ENCODE measurements around the gene ISCA1.

The ISCA1 gene

DNA sequence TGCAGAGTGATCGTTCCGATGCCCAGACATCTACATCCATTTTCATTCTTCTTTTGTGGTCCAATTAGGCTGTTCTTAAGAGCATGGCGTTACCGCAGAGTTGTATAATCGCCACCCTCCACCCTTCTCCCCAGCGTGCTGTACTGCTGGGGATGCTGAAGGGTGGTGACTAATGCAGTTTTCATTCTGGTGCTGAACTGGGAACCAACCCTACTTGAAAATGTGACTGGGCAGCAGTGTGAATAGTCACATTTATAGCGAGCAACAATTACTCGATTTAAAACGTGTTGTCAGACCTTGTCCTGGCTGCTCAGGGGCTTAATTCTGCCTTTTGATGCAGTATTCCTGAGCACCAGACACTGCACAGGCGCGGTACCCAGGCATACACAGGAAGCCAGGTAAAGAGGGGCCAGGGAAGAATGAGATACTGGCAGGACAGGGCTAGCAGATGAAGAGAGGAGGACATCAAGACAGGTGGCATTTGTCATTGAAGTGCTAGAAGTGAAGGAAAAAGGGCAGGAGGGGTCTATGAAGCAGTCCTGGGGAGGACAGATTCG, 719 bp upstream of the ISCA1 start:
- DNase-seq = peak; percentile 72

DNA sequence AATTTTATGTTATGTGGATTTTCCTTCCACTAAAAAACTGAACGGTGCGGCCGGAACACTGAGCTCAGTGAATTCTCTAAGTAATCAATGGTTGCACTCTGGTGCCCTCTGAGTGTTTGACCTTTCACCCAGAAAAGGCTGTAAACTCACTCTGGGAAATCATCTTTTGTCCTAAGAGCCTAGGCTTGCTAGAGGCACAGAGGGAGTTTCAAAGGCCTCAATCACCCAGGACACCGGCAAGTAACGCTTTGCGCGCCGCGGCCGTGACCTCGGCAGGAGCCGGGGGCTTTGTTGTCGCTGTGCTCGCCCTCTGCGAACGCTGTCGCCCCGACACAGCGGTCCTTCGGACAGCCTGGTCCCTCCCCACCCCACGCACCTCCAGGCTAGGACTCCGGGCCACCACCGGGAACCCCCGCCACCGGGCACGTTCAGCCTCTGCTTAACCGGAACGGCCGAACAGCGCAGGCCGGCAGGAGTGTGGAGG, 703 bp downstream of the ISCA1 start:
- peak; percentile 5 for DNase-seq

- DNase-seq = no peak
These were observed 1.8 kb downstream of the ISCA1 start for GRCh38 chr9:86280580-86280979.

DNA sequence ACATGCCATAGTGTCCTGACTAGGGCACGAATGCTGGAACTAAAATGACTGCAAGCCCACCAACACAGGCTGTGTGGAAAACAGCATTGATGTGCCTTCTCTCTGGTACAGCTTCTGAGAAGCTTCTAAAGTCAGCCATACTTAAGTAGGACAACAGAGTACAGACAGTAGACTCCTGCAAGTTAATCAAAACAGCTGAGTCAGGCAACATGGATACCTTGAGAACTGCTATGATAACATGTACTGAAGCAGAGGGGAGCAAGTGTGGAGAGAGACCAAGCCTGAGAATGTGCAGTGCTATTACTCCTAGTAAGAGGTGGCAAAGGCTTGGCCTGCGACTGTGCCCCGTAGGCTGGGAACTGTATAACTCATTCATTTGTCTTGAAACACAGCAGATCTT, 2.5 kb downstream of the ISCA1 start:
- no peak for DNase-seq

DNA sequence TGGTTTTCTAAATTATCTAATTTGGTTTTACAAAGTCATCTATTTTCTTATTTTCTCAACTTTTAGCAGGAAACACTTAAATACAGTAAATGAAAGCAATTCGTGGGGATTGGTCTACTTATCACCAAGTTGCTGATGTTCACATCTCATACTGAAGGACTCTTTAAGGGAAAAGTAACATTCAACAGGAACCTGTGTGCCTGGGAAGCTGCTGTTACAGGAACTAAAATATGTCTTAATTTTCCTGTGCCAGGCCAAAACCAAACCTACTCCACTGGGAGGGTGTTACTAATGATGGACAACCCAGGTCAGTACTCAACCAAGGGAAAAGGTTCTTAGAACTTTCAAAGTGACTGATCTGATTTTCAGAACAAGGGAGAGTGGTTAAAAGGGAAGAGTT, 5.3 kb downstream of the ISCA1 start:
- DNase-seq = no peak

DNA sequence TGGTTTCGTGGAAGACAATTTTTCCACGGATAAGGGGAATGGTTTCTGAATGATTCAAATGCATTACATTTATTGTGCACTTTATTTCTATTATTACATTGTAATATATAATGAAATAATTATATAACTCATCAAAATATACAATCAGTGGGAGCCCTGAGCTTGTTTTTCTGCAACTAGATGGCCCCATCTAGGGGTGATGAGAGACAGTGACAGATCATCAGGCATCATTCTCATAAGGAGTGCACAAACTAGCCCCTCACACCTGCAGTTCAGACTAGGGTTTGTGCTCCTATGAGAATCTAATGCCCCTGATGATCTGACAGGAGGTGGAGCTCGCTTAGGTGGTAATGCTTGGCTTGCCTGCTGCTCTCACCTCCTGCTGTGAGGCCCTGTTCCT, 6.4 kb downstream of the ISCA1 start:
- DNase-seq = no peak

DNA sequence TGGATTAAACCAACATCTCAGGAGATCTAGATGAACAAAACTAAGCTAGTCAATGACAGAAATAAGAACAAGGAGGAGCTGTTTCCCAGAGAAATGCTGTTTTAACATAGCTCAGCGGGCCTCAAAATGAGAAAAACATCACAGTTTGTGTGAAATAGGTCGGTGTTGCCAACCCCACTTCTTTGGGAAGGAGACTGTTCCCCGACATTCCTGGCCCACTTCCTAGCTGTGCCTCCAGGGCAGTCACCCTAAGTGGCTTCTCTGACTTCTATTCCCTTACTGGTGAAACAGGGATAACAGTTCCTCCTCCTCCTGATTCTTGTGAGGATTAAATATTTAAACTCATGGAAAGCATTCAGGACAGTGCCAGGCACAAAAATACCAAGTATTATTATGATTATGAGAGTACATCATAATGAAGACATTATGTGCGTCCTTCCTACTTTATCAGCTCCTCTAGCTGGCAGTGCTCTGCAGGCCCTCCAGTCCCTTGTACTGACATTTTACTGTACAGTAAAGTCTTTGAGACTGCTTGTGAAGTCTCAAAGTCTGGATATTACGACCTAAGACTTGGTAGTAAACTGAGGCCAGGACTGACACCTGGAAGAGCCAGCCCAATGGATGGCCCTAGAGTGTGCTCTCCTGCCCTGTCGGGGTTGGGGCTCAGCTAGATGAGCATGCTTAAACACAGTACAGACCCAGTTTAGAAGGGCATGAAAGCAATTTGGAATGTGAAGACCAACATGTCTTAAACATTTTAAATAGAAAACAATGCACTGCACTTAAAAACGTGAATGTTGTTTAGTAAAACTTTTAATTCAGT, 7.3 kb downstream of the ISCA1 start:
- DNase-seq = no peak

GRCh38 chr9:86272221-86272620, 10.1 kb downstream of the ISCA1 start:
- no peak for DNase-seq

- DNase-seq = no peak
These were observed 18.5 kb downstream of the ISCA1 start for GRCh38 chr9:86263876-86264275.

DNA sequence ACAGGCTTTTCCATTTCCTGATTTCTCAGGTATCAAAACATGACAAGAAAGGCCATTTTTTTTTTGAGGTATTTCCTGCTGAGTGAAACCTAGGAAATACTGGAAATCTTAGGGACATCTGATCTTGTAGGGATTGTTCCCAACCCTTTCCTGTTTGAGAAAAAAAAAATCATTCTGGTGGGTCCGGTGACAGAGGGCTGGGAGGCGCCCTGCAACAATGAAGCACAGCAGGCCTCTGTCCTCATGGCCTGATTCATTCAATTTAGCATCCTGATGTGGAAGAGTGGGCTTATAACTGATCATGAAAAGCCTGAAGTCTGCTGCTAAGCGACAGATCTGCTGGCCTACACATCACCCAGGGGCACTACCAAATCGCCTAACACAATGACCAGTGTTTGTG, 19.8 kb downstream of the ISCA1 start:
- DNase-seq = no peak

- DNase-seq = no peak
These were observed 22.8 kb downstream of the ISCA1 start, which contains the start of gene C9orf153 for GRCh38 chr9:86259557-86259956. TSS of gene C9orf153 (minus strand) at chr9:86259657. CDS start at chr9:86229603, 30,054 bp downstream.

- DNase-seq = no peak
These were observed 24.9 kb downstream of the ISCA1 start for GRCh38 chr9:86257391-86257790.

DNA sequence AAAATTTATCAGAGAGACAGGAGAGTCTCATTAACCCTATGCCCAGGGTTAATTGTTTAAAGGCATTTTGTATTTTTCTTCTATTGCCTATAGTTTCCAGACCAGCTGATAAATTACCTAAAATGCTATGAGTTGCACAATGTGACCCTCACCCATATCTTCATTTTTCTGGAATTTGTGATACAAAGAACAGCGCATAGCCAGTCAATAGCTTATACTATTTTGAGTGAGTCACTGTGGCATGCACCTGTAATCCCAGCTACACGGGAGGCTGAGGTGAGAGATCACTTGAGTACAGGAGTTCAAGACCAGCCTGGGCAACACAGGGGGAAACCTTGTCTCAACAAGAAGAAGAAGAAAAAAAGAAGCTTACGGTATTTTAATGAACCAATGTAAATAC, 25.7 kb downstream of the ISCA1 start:
- DNase-seq = no peak

GRCh38 chr9:86253577-86253976, 28.8 kb downstream of the ISCA1 start:
- DNase-seq = no peak

DNA sequence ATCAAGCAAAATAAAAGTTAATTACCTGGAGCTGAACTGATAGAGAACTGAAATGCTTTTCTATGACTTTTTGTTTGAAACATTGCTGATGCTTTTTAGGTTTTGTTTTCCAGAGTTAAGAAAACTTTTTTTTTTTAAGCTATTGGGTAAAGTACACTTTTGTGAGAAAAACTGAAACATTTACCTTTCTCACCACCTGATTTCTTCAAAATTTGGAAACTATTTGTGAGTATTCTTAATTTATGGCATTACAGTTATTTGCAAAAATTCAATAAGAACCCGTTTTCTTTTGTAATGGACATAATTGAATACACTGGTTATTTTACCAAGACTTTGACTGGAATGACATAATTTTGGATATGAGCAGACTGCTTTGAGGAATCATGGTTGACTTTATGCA, 29.5 kb downstream of the ISCA1 start:
- no peak for DNase-seq

- no peak for DNase-seq
These were observed 32.2 kb downstream of the ISCA1 start for GRCh38 chr9:86250123-86250522.

DNA sequence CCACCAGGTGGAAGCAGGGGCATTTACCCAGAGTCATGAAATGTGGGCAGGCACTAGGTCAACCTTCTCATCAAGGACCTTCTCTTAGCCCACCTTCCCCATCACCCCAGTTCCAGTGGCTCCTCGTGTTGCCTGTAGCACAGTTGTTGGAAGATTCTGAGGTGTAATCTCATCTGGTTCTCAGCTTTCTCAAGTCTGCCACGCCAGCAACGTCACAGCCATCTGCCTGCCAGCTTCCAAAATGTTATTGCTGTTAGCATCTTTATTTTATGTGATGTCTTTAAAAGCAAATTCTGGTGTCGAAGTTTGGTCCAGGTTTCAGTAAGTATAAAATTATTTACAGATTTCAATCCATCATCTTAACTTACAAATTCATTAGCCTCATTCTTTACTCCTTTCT, 33.6 kb downstream of the ISCA1 start:
- DNase-seq = no peak

- DNase-seq = no peak
These were observed 35.6 kb downstream of the ISCA1 start for GRCh38 chr9:86246752-86247161.

GRCh38 chr9:86242071-86242470, 40.3 kb downstream of the ISCA1 start:
- DNase-seq = no peak

GRCh38 chr9:86241216-86241615, 41.1 kb downstream of the ISCA1 start:
- DNase-seq = no peak

DNA sequence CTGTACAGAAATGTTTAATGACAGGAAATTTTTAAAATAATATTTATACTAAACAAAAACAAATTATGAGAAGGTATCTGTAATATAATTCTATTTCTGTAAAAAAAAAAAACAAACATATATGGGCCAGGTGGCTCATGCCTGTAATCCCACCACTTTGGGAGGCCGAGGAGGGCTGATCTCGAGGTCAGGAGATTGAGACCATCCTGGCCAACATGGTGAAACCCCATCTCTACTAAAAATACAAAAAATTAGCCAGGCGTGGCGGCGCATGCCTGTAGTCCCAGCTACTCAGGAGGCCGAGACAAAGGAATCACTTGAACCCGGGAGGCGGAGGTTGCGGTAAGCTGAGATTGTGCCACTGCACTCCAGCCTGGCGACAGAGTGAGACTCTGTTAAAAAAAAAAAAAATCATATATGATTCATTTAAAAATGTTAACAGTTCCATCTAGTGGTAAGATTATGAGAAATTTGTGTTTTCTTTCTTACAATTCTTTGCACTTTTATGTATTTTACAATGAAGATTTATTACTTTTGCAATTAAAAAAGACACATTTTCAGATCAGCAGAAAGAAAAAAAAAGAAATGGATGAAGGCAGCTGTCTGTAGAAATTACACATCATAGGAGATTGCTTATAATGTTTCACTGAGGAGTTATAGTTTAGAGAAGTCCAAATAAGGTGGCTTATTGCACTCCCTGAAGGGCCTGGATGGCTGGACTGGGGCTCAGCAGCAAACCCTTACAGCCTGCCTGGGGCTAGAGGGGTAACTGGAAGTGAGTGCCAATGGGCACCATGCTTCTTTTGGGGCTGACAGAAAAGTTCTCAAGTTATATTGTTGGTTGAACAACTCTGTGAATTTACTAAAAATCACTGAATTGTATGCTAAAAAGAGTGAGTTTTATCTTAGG, 43.2 kb downstream of the ISCA1 start:
- peak; percentile 6 for DNase-seq

GRCh38 chr9:86230858-86231257, 51.5 kb downstream of the ISCA1 start:
- no peak for DNase-seq

DNA sequence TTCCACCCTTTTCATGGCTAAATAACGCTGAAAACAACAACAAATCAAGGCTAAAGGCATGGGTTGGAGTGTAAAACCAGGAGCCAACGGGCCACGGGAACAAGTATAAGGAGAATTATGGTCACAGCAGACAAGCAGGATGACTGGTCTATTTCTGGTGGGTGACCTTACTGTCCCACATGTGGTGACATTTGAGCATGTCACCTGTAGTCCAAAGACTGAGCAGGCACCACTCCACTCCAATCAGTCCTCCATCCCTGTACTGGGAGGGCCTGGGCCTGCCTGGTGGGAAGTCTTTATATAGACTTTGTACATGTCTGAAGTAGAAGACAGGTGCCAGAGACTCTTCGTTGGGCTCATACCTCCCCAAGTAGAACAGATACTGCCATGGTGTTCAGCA, 59.7 kb downstream of the ISCA1 start:
- DNase-seq = no peak

GRCh38 chr9:86219606-86220005, 62.7 kb downstream of the ISCA1 start:
- no peak for DNase-seq
